ENCODE data around the gene SMO. TPM values are rescaled to one million over a fixed set of nuclear protein-coding genes. Genes with fewer than 3 reads are reported as not detected.

The SMO gene
- total RNA-seq, 1 experiment from 2014 or later, result 12.8 TPM

GRCh38 chr7:129176916-129177710 lies 11.3 kb upstream of the SMO start:
- intact Hi-C loops (cut with micrococcal nuclease), result no loop called here
- DNase-seq (ENCODE audit: low read depth, low spot score), result no peak
- no peaks in the 10 kb centered on the region for H4K20me1 ChIP-seq (ENCODE audit: insufficient read depth)
- no peak overlapping the region for H3K4me2 ChIP-seq (ENCODE audit: low read length)
- no peaks in the 10 kb centered on the region for H3K4me1 ChIP-seq (ENCODE audit: control insufficient read depth in 1 of 2, insufficient read depth in 2 of 2, low read length in 2 of 2)
- H3K27ac ChIP-seq (ENCODE audit: low read depth, low read length), result no peak overlapping the region
- H3K9me3 ChIP-seq (ENCODE audit: control insufficient read depth in 1 of 2, insufficient read depth in 1 of 2, low read depth in 1 of 2, low read length in 2 of 2), result no peaks in the 10 kb centered on the region
- no peaks in the 10 kb centered on the region for H3K36me3 ChIP-seq (ENCODE audit: control insufficient read depth in 1 of 2, insufficient read depth in 2 of 2, low read length in 2 of 2)
- POLR2A ChIA-PET, result no interaction called here
- H3K9me2 ChIP-seq (ENCODE audit: insufficient read depth), result no peaks in the 10 kb centered on the region
- no peak for ATAC-seq
- TF ChIP-seq ZNF274 (IDR thresholded peaks at IDR 0.05; ENCODE audit: low read depth, low read length), result no peak
- H3K4me3 ChIP-seq (replicated peaks in 1 of 2; ENCODE audit: low read depth in 1 of 2, low read length in 2 of 2), result no peak overlapping the region
- CTCF ChIA-PET, result interaction anchor here (3.2 kb wide), 1 partner anchor 14 kb away, joined by 15 read pairs; no protein-coding TSS in a partner anchor
- H2AFZ ChIP-seq (ENCODE audit: low read depth, low read length, poor library complexity, severe bottlenecking), result no peak overlapping the region
- no peaks in the 10 kb centered on the region for H3K79me2 ChIP-seq (ENCODE audit: insufficient read depth, low read length)
- BruUV-seq (replicated peaks), result no TSS peak
- no peak overlapping the region for H3K9ac ChIP-seq (ENCODE audit: low read length)
- H3K27me3 ChIP-seq (ENCODE audit: insufficient read depth, low read length), result no peaks in the 10 kb centered on the region
- RAD21 ChIA-PET (ENCODE audit: low non-redundant PET in 1 of 2, low total read pairs in 2 of 2, uncharacterized antibody in 2 of 2, unreplicated experiment in 2 of 2), result no interaction called here

DNA sequence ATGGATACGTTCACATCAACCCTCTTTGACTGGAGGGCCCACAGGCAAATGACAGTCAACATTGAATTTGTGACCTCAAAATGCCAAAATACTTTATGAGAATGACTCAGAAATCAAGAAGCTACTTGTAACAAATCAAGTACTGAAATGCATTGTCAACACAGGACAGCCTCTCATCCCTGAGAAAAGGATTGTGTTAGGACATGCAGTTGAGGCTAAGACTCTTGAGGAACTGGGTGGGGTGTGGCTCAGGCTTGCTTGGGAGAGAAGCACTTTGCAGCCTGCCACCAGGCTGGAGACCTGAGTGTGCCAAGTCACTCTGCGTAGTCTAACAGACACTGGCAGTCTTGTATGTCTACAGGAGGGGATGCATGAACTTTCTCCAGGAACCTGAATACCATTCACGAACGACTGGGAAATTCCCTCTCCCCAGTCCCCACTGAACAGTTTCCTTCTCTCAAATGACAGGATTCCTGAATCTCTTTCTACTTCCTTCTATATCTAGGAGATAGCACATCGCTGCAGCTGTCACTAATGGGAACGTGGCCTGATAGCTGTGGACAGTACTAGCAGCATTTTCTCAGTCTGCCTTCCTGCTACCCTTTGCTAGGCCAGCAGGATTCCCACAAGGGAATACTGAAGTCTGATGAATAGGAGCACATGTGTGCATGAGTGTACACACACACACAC lies 3.3 kb upstream of the SMO start:
- Histone ChIP-seq H3K79me2 (ENCODE audit: insufficient read depth, low read length) (no peaks in the 10 kb centered on the region), H3K4me1 (ENCODE audit: control insufficient read depth in 1 of 2, insufficient read depth in 2 of 2, low read length in 2 of 2) (peaks cover 0 to 12% of the 10 kb centered on the region in 2 experiments; a peak in 1 of 4 replicates), H4K20me1 (ENCODE audit: insufficient read depth) (no peaks in the 10 kb centered on the region), H3K9me2 (ENCODE audit: insufficient read depth) (no peaks in the 10 kb centered on the region), H3K4me3 (replicated peaks in 1 of 2; ENCODE audit: low read depth in 1 of 2, low read length in 2 of 2) (no peak overlapping the region), H3K9ac (ENCODE audit: low read length) (no peak overlapping the region), H3K27ac (ENCODE audit: low read depth, low read length) (no peak overlapping the region), H3K27me3 (ENCODE audit: insufficient read depth, low read length) (no peaks in the 10 kb centered on the region), H3K4me2 (ENCODE audit: low read length) (no peak overlapping the region), H3K36me3 (ENCODE audit: control insufficient read depth in 1 of 2, insufficient read depth in 2 of 2, low read length in 2 of 2) (no peaks in the 10 kb centered on the region), H3K9me3 (ENCODE audit: control insufficient read depth in 1 of 2, insufficient read depth in 1 of 2, low read depth in 1 of 2, low read length in 2 of 2) (no peaks in the 10 kb centered on the region), H2AFZ (ENCODE audit: low read depth, low read length, poor library complexity, severe bottlenecking) (no peak overlapping the region)
- DNase-seq (ENCODE audit: low read depth, low spot score), result no peak
- TF ChIP-seq JUND (IDR thresholded peaks at IDR 0.05), result no peak
- no peak for TF ChIP-seq YY1 (IDR thresholded peaks at IDR 0.05; ENCODE audit: extremely low read depth, insufficient replicate concordance, low read depth, low read length)
- no peak for TF ChIP-seq EZH2 (IDR thresholded peaks at IDR 0.05)
- TF ChIP-seq CBX3 (IDR thresholded peaks at IDR 0.05; ENCODE audit: low read depth), result no peak
- TF ChIP-seq ZFX (IDR thresholded peaks at IDR 0.05), result no peak
- ChIA-PET POLR2A (no interaction called here), CTCF (no interaction called here), RAD21 (ENCODE audit: low non-redundant PET in 1 of 2, low total read pairs in 2 of 2, uncharacterized antibody in 2 of 2, unreplicated experiment in 2 of 2) (no interaction called here)
- intact Hi-C loops (cut with micrococcal nuclease), result no loop called here
- no TSS peak for BruUV-seq (replicated peaks)
- no peak for ATAC-seq
